MM.1S (cell line): ENCODE data around the gene ATF3.

ENCODE experiments used
- EZH2 ChIP-seq: fragments of 300-600 bp; sonication (generic); optimal IDR thresholded peaks from 2 replicates; pipeline ENCODE3; 2017; ENCODE audit warnings: low read depth, mild to moderate bottlenecking, antibody characterized with exemption, low read length, mixed read lengths
- EZH2phosphoT487 ChIP-seq: fragments of 300-600 bp; sonication (generic); IDR thresholded peaks from 2 replicates; pipeline ENCODE4 v1.6.1; 2018; ENCODE audit warnings: antibody characterized with exemption, low read length
- TF ChIP-seq, protein P1 (sequence below): fragments of 300-600 bp; sonication (generic); IDR thresholded peaks from 2 replicates; pipeline ENCODE4 v1.5.1; 2016; ENCODE audit warnings: antibody characterized with exemption, low read length, mixed read lengths

DNA sequence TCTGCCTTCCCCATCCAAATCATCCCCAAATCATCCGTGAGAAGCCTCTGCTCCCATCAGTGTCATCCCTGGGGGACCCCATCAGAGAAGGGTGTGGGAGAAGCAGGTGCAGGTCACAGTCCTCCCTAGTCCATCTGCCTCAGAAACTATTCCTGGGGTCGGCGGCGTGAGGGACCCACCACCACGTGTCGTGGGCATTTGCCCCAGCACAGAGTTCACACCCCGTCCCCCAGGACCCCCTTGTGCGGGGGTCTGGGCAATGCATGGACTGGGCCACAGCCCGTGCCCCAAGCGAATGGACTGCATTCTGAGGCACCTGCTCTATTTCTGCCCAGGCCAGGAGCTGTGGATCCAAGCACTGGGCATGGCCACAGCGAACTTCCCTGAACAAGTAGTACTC lies 38.4 kb downstream of the ATF3 start:
- TF ChIP-seq, protein P1, sequence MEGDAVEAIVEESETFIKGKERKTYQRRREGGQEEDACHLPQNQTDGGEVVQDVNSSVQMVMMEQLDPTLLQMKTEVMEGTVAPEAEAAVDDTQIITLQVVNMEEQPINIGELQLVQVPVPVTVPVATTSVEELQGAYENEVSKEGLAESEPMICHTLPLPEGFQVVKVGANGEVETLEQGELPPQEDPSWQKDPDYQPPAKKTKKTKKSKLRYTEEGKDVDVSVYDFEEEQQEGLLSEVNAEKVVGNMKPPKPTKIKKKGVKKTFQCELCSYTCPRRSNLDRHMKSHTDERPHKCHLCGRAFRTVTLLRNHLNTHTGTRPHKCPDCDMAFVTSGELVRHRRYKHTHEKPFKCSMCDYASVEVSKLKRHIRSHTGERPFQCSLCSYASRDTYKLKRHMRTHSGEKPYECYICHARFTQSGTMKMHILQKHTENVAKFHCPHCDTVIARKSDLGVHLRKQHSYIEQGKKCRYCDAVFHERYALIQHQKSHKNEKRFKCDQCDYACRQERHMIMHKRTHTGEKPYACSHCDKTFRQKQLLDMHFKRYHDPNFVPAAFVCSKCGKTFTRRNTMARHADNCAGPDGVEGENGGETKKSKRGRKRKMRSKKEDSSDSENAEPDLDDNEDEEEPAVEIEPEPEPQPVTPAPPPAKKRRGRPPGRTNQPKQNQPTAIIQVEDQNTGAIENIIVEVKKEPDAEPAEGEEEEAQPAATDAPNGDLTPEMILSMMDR = no peak
- TF ChIP-seq EZH2phosphoT487 = no peak
- TF ChIP-seq EZH2 = no peak
